Measurements from ENCODE around the gene EDC4.

Gene EDC4

GRCh38 chr16:67847064-67847861, 25.6 kb upstream of the EDC4 start, which contains the start of gene CENPT:
Gene CENPT (minus strand): TSS chr16:67847693. CDS start chr16:67833859, 13,834 bp downstream.
- Histone ChIP-seq H3K27ac (peak within 1 kb of the TSS; percentile 88), H3K4me1 (peaks cover 20% of the 10 kb centered on the region), H3K9ac (peak within 1 kb of the TSS; percentile 32), H2AFZ (peak within 1 kb of the TSS; percentile 94), H3K27me3 (ENCODE audit: control insufficient read depth, insufficient read depth, low read length) (no peaks in the 10 kb centered on the region), H3K36me3 (ENCODE audit: control insufficient read depth, insufficient read depth, low read length) (no peaks in the 10 kb centered on the region), H3K4me2 (ENCODE audit: low read length) (peak within 1 kb of the TSS; percentile 96), H3K4me3 (ENCODE audit: low read depth, low read length) (peak within 1 kb of the TSS; percentile 83), H3K9me3 (ENCODE audit: control insufficient read depth, low read length) (no peaks in the 10 kb centered on the region), H3K79me2 (peaks cover 50% of the 10 kb centered on the region)
- TF ChIP-seq CTCF (IDR thresholded peaks at IDR 0.05), result no peak

- peaks cover 56% of the 10 kb centered on the region for H3K79me2 ChIP-seq
- H3K36me3 ChIP-seq (ENCODE audit: control insufficient read depth, insufficient read depth, low read length), result no peaks in the 10 kb centered on the region
- H3K27ac ChIP-seq, result no peak overlapping the region
- no peak overlapping the region for H2AFZ ChIP-seq
- no peak overlapping the region for H3K9ac ChIP-seq
- no peaks in the 10 kb centered on the region for H3K27me3 ChIP-seq (ENCODE audit: control insufficient read depth, insufficient read depth, low read length)
- H3K9me3 ChIP-seq (ENCODE audit: control insufficient read depth, low read length), result no peaks in the 10 kb centered on the region
- TF ChIP-seq CTCF (IDR thresholded peaks at IDR 0.05), result no peak
- peak overlapping the region; percentile 83 for H3K4me3 ChIP-seq (ENCODE audit: low read depth, low read length)
- peak overlapping the region; percentile 96 for H3K4me2 ChIP-seq (ENCODE audit: low read length)
- peaks cover 20% of the 10 kb centered on the region for H3K4me1 ChIP-seq
Measured at GRCh38 chr16:67848118-67848517, 24.7 kb upstream of the EDC4 start.

GRCh38 chr16:67853670-67854069, 19.2 kb upstream of the EDC4 start:
- no peaks in the 10 kb centered on the region for H3K9me3 ChIP-seq (ENCODE audit: control insufficient read depth, low read length)
- H3K4me3 ChIP-seq (ENCODE audit: low read depth, low read length), result no peak overlapping the region
- no peak overlapping the region for H3K4me2 ChIP-seq (ENCODE audit: low read length)
- H3K27ac ChIP-seq, result no peak overlapping the region
- peaks cover 14% of the 10 kb centered on the region for H3K4me1 ChIP-seq
- peaks cover 77% of the 10 kb centered on the region for H3K79me2 ChIP-seq
- no peaks in the 10 kb centered on the region for H3K36me3 ChIP-seq (ENCODE audit: control insufficient read depth, insufficient read depth, low read length)
- TF ChIP-seq CTCF (IDR thresholded peaks at IDR 0.05), result no peak
- no peak overlapping the region for H2AFZ ChIP-seq
- no peaks in the 10 kb centered on the region for H3K27me3 ChIP-seq (ENCODE audit: control insufficient read depth, insufficient read depth, low read length)
- no peak overlapping the region for H3K9ac ChIP-seq

GRCh38 chr16:67855789-67856188, 17.1 kb upstream of the EDC4 start:
- Histone ChIP-seq H3K4me1 (peaks cover 14% of the 10 kb centered on the region), H3K36me3 (ENCODE audit: control insufficient read depth, insufficient read depth, low read length) (no peaks in the 10 kb centered on the region), H3K4me3 (ENCODE audit: low read depth, low read length) (no peak overlapping the region), H3K9me3 (ENCODE audit: control insufficient read depth, low read length) (no peaks in the 10 kb centered on the region), H3K4me2 (ENCODE audit: low read length) (no peak overlapping the region), H2AFZ (no peak overlapping the region), H3K79me2 (peaks cover 73% of the 10 kb centered on the region), H3K27ac (no peak overlapping the region), H3K27me3 (ENCODE audit: control insufficient read depth, insufficient read depth, low read length) (no peaks in the 10 kb centered on the region), H3K9ac (no peak overlapping the region)
- TF ChIP-seq CTCF (IDR thresholded peaks at IDR 0.05), result no peak
